GM21717 (cell line): ENCODE measurements around the gene PXMP2.

Source experiments
- ATAC-seq: cut with Tn5 transposase; IDR thresholded peaks from one replicate; pipeline ENCODE4 v1.9.1; 2021; ENCODE audit warnings: mild to moderate bottlenecking, moderate library complexity; ENCODE audit not compliant: unreplicated experiment

Gene PXMP2

DNA sequence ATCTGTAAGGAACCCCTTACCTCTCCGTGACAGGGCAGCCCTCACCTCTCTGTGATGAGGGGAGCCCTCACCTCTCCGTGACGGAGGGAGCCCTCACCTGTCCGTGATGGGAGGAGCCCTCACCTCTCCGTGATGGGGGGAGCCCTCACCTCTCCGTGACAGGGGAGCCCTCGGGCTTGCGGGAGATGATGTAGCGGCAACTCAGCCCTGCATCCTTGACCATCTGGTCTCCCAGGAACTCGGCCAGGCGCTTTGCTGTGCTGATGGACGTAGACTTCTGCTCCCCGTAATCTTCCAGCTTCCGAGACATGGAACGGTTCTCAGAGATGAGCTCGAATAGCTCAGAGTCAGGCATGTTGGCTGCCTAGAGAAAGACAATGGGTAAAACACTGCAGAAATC lies 28.2 kb upstream of the PXMP2 start:
- ATAC-seq: no peak

DNA sequence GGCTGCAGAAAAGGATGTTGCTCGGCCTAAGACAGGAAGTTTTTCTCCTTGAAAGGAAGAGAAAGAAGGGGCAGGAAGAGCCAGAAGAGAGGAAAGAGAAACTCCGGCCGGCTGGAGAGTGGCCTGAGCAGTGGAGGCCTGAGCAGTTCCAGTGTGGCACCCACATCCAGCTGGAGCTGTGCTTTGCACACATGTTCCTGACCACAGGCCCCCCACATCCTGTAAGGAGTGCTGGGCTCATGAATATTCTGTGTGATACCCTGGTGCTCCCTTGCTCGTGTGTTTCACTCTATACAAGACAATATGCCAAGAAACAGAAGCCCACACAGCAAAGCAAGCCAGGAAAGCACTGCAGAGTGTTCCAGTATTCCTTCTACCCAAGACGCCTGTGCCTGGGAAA lies 27.3 kb upstream of the PXMP2 start:
- no peak for ATAC-seq

DNA sequence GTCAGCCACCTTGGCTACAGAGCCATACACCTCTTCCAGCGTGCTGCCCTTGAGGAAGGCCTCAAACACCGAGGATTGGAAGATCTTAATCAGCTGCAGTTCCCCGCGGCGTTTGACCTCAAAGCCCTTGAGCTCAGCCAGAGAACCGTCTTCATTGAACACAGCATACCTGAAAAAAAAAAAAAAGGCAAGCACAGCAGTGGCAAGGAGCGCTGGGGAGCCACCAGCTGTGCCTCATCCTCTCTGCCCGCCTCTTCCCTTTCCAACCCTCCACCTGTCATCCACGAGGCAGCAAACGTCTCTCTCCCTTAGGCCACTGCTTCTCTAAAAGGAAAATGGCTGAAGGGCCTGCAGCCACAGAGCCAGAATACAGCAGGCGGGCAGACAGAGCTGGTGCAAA lies 26.4 kb upstream of the PXMP2 start:
- no peak for ATAC-seq

DNA sequence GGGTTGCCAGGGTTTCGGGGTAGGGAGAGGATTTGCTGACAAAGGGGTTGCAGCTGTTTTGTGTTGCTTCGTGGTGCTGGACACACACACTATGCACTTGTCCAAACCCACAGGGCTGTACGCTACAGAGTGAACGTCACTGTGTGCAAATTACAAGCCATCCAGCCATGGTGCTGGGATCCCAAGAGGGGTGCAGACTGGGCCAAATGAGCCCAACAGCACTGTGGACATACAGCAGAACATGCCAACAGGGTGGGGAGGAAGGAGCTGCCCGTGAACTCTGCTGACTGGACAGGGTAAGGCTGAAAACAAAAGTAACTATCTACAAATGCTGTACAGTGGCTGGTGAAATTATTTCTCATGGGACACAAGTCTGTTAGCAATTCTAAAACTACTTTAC lies 25.4 kb upstream of the PXMP2 start:
- ATAC-seq: no peak

DNA sequence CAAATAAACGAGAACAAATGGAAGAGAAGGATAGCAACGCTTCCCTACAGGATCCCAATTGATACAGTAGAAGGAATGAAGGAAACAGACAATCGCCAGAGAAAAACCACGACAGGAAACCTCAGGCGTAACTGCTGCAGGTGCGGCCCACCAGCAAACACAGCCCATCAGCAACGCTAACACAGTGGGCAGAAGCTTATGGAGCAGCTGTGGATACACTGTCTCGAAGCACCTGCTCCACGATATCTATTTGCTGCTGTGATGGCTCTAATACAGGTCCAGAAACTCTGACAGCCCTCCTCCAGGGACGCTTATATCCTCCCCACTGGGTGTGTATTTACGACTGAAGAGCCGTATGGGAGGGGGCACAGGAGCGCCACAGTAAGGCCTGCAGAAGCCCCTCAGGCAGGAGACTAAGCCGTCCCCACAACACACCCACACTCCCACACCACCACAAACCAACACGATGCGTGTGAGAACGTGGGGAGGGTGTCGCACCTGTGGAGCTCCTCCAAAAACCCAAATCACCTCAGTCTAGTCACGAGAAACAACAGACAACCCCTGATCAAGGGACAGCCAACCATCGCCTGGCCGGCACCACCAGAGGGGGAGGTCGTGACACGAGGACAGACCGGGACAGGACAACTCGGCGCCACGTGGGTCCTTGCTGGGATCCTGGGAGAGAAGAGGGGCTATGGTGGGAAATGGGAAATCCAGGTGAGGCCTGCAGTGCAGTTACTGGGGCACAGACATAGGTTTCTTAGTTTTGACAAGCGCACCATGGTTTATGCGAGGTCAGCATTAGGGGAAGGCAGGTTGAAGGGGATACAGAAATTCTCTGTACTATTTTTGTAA lies 24.3 kb upstream of the PXMP2 start:
- ATAC-seq: no peak

DNA sequence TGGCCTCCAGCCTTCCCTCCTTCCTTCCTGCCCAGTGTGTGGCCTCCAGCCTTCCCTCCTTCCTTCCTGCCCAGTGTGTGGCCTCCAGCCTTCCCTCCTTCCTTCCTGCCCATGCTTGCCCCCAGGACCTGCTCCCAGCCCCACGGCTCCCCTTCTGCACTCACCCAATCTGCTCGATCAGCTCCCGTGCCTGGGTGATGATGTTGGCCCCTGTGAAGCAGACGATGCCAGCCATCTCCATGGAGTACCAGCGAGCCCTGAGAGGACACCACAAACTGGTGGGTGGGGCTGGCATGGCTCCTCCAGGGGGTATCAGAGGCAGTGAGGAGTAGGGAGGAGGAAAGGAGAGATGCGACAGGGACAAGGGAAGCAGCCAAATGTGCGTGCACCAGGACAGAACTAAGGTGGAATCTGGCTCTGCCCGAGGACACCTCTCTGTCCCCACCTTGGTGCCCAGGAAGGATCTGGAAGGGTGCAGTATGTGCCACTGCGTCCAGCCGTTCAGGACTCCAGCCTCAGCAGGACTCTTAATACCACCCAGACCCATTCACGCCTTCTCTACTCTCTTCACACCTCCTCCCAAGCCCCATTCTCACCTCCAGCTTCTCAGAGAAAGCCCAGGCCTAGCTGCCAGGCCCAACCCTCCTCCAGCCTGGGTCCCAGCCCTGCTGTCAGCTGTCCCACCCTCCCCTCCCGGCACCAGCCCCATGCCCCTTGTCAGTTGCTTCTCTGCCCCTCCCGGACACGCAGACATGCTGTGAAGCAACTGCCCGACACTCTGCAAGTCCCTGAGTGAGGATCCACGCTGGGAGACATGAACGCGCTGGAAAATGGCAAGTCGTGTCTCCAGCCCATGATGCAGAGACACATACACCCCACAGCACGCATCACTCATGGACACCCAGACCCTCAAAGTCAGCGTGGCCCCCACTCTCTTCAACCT lies 22.9 kb upstream of the PXMP2 start:
- no peak for ATAC-seq

DNA sequence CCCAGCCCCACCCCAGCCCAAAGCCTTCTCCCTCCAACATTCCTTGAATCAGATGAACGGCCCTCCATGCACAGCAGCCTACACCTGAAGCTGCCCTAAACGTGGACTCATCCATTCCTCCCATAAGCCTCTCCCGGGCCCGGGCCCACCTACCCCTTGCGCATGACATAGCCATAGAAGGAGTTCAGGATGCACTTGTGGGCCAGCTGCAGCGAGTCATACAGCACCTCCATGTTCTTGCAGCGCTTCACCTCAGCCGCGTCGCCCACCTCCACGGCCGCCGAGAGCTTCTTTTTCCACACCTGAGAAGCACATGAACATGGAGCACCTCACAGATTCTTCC lies 22.3 kb upstream of the PXMP2 start:
- no peak for ATAC-seq

DNA sequence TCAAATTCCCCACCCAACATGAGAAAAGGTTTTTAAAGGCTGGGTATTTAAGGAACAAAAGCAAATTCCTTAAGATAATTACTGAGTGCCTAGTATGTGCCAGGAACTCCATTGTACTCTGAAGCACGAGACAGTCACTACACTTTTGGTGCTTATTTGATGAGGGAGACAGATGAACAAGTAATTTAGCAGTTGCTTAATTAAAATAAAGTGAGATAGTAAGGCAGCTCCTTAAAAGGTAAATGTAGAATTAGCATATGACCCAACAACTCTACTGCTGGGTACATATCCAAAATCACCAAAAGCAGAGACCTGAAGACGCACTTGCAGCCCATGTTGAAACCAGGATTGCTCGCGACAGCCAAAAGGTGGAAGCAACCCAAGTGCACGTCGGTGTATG lies 21.6 kb upstream of the PXMP2 start:
- no peak for ATAC-seq

DNA sequence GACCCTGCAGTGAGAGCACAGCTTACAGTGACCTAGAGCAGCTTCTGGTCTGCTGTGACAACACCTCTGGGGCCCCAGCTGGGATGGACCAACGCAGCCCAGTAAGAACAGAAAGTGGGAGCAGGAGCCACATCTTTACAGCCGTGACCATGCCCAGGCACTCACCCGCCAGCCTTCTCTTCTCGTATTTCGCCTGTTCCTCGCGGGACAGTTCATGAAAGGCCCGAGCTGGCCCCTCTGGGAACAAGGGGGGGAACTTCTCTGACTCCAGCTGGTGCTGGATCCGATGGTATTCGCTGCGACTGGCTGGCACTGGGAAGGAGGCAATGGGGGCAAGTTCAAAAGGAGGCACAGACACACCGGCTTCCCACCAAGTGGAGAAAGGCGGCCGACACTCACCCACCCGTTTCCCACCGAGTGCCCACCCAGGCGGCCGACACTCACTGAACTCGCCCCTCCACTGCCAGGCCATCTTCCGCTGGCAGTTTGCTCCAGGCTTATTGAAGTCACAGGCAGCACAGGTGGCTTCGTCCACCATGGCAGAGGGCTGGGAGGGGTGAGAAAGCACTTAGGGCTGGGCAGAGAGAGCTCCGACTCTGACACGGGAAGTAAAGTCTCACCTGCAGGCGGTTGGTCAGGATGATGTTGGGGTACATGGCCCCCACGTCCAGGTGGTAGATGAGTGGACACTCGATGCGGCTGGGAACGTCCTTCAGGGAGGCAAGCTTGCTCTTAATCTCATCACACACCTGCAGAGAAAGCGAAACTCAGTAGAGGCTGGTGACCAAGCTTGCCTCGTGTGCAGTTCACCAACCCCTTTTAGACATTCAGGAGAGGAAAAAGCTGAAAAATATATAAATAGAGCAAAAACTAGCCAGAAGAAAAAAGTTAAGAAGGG lies 18.9 kb upstream of the PXMP2 start:
- no peak for ATAC-seq

DNA sequence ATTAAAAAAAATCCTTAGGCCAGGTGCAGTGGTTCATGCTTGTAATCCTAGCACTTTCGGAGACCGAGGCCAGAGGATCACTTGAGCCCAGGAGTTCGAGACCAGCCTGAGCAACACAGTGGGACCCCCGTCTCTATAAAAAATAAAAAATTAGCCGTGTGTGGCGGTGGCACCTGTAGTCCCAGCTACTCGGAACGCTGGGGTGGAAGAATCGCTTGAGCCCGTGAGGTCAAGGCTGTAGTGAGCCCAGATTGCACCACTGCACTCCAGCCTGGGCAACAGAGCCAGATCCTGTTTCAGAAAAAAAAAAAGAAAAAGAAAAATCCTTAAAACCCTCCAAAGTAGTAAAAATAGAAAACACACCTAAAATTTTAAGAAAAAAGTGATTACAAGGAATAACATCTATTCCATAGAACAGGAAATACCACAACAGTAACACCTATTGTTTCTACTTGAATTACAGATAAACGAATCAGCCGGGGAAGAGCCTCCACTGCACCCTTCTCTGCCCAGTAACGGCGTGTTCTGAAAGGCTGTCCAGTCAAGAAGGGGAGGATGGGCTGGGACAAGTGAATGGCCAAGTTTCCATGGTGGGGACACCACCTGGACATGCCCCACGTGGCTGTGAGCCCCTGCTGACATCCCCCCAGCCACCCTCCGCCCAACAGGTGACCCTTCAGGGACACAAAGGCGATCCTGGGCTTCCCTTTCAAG lies 18.1 kb upstream of the PXMP2 start:
- no peak for ATAC-seq

DNA sequence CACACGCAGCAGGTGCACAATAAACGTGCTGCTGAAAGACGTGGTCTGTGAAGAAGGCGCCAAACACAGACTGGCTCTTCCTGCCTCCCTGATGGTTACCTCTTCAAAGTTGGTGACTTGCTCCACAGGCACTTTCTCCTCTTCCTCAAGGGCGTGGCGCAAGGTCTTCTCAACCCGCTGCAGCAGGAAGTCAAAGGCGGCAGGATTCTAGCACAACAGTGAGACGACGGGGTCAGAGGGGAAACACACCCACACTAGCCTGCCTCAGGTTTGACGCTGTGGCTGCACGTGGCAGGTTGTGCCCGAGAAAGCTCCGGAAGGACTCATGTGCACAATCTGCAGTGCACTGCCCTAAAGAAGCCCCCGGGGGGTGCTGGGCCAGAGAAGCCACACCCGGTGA lies 15.3 kb upstream of the PXMP2 start:
- no peak for ATAC-seq

DNA sequence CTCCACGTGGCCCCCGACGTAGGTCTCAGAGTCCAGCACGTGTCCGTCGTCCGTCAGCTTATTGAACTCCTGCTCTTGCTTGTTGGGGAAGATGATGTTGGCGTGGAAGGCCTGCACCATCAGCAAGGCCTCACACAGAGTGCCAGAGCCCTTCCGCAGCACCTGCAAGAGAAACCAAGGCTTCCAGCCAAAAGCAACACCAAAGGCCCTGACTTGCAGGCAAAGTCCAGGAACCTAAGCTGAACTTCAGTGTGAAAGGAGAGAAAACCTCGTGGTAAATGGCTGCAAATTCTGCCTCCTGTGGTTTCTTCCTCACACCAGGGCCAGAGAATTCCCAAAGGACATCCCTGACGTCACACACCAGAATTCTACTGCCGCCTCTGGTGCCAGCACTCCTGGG lies 14.7 kb upstream of the PXMP2 start:
- no peak for ATAC-seq

DNA sequence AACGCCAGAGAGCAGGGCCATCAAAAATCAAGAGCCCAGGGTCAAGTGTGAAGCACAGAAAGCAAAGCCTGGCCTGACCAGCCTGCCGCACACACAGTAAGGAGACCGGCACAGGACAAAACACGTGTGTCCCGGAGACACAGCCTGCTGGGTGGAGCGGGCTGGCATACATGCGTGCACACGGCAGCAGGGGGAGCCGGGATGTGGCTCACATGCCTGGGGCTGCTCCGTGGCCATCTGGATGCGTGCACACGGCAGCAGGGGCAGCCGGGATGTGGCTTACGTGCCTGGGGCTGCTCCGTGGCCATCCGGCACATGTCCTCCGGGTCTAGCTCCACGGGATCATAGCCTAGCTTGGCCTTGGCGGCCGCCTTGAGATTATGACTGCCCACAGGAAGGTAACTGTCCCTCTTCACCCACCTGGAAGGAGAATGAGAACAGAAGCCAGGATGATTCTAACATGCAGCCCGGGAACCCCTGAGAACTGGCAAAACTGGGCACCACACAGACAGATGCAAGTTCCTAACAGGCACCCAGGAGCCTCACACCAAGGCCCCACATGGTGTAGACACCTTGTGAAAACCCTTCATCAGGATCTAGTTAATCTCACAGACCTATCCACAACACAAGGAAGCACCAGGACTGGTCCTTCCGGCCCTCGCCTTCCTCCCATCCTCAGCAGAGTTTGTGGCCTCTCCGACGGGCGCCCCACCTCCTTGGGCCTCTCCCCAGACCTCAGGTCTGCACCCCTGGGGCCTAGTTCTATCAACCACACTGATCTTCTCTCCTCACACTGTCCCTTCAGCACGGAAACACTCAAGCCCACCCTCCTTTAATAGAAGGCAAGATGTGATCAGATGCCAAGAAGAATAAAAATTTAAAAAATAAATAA lies 13.9 kb upstream of the PXMP2 start:
- no peak for ATAC-seq

DNA sequence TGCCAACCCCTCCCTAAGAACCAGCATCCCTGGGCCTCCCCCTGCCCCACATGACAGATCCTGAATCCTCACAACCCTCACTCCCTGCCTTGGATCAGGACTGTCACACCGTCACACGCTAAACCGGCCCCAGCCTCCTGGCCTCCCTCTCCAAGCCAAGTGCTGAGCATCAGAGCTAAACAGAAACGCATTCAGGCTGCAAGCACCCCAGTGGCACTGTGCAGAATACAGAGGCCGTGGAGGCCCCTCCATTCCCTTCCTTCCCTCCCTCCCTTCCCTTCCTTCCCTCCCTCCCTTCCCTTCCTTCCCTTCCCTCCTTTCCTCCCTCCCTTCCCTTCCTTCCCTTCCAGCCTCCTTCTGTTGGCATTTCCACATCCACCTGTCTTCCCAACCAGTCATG lies 12.8 kb upstream of the PXMP2 start:
- ATAC-seq: no peak

DNA sequence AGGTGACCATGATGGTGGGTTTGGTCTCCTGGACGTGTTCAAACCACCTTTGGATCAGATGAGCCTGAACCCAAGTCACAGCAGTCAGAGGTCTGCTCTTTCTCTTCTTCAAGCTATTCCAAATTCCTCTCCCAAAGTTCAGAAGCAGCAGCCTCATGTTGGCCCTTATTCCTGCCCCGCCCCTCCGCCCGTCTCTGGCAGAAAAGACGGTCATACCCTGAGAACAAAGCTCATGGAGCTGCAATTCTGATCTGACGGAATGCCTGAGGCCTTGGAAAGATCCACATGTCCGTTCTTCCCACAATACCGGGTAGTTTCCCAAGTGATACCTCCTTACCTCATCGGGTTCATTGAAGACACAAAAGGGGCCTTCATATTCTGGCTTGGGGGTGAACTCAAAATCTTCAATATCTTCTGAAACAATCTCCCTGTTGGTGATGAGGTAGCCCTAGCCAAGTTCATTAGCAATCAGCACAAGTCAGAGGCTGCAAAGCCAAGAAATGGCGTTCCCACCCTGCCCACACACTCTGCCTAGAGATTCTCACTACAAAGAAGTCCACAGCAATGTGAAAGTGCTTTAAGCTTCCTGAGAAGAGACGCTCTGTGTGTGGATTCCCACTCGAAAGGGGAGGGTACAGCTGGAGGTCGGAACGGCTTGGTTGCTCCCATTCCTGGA lies 11.5 kb upstream of the PXMP2 start:
- no peak for ATAC-seq

DNA sequence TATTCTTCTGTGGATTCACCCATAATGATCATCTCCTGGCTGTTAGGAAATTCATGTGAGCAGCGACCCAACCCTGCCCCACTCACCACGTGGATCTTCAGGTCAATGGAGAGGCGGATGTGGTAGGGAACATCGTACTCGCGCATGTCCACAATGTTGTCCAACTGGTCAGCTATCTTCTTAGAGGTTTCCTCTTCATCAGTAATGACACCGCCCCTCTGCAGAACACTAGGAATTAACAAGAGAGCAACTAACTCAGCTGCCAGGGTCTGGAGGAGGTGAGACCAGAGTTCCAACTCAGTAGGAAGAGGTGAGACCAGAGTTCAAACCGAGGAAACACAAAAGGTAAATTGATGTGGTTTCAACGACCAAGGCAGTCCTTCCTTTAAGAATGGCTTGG lies 9.9 kb upstream of the PXMP2 start:
- no peak for ATAC-seq

DNA sequence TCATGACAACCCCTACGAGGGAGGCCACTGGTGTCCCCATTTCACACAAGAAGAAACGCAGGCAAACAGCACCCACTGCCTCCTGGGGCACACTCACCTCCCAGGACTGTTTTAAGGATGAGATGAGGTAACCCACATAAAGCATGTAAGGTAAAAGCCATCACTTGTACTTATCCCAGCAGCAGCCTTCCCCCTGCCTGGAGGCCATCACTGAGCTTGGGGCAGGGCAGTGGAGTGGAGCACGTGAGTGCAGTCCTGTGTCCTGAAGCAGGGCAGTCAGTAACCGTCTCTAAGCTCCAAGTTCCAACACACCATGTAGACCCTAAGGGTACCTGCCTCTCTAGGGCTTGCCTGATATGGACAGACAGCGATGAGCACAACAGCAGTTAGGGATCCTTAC lies 2.0 kb upstream of the PXMP2 start:
- no peak for ATAC-seq

DNA sequence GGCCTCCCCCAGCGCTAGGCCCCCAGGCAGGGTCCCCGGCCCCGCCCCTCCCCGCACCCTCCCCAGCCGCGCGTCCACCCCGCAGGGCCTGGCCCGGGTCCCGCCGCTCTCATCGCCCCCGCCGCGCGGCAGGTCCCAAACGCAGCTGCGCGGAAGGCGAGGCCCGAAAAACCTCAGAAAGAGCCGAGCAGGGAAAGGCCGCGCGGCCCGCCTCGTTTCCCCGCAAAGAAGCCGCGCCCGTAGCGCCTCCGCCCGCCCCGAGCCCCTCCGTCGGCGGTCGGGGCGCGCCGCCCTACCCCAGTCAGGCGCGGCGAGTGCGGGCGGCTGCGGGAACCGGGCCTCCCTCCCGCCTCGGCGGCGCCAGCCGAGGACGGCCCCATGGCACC lies 569 bp upstream of the PXMP2 start:
- ATAC-seq: peak; percentile 39

DNA sequence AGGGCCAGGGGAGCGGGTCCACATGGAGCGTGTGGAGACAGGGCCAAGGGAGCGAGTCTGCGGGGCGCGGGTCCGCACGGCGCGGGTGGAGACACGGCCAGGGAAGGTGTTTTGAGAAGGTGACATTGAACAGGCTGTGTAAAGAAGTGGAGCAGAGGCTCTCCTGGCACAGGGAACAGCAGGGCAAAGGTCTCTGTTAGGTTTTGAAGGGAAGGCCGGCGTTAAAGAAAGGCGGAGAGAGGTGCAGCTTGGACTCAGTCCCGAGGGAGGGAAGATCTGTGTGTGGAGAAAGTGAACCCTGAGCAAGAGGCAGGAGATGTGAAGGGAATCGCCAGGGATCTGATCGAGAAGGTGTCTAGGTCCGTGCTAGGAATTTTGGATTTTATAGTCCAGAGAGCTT lies 1.8 kb downstream of the PXMP2 start:
- no peak for ATAC-seq
